ENCODE results near the gene GTPBP4.
"Not testable (repeated sequence)": the region's sequence is repeated elsewhere in the genome, so short reads cannot be mapped to it uniquely, and the experiment has no call there.

The GTPBP4 gene

DNA sequence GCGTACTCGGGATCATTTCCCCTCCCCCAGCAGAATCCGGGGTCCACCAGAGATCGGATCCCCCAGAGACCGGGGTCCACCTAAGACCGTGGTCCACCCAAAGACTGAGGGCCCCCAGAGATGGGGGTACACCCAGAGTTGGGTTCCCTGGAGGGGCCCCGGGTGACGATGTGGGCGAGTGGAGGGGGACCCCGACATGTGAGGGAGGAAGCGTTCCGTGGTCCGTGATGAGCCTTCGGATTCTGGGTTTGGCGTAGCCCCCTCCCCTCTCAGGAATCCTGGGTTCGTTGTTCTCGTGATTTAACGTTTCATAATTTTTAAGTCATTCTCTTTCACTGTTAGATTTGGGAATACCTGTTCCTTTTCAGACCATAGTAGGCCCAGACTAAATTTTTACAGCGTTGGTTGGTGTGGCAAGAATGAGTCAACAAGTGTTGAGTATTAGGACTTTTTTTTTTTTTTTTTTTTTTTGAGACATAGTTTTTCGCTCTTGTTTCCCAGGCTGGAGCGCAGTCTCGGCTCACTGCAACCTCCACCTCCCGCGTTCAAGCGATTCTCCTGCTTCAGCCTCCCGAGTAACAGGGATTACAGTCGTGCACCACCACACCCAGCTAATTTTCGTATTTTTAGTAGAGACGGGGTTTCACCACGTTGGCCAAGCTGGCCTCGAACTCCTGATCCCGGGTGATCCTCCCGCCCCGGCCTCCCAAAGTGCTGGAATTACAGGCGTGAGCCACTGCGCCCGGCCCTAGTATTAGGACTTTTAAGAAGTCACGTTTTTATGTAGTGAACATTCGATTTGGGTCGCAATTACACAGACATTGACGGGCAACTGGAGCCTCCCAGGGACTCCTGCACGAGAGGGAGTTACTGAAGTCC, 672 bp downstream of the GTPBP4 start:
- DNase-seq = no peak

GRCh38 chr10:990808-991207, 2.6 kb downstream of the GTPBP4 start:
- DNase-seq = no peak

GRCh38 chr10:992467-992866, 4.2 kb downstream of the GTPBP4 start:
- no peak for DNase-seq

- DNase-seq = no peak
Measured at GRCh38 chr10:992871-993270, 4.6 kb downstream of the GTPBP4 start.

DNA sequence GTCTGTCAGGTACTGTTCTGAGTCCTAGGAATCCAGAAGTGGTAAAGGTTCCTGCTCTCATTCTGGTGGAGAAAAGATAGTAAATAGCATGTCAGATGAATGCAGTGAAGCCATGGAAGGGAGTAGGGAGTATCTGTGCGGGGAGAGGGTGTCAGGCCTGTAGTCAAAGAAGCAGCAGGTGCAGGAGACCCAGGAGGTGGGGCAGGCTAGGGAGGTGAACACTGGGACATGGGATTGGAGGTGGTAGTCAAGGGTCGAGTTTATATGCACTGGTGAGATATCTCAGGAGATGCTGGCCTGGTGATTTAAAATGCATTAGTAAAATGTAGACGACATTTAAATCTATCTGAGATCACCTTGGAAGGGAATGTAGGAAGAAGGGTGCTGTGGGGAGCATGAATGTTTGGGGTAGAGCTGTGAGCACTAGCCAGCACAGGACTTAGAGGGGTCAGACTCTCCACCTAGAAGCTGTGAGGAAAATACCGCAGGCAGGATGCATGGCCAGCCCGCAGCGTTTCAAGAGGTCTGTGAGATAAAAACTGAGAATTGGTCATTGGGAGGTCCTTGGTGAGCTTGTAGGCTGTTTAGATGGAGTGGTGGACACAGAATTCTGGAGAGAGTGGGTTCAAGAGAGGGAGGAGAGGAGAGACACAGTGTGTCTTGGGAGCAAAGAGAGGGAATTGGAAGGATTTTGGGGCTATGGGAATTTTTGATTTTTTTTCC, 6.8 kb downstream of the GTPBP4 start:
- no peak for DNase-seq

- no peak for DNase-seq
Measured at GRCh38 chr10:995559-995926, 7.3 kb downstream of the GTPBP4 start.

GRCh38 chr10:996031-996430, 7.8 kb downstream of the GTPBP4 start:
- DNase-seq = no peak

DNA sequence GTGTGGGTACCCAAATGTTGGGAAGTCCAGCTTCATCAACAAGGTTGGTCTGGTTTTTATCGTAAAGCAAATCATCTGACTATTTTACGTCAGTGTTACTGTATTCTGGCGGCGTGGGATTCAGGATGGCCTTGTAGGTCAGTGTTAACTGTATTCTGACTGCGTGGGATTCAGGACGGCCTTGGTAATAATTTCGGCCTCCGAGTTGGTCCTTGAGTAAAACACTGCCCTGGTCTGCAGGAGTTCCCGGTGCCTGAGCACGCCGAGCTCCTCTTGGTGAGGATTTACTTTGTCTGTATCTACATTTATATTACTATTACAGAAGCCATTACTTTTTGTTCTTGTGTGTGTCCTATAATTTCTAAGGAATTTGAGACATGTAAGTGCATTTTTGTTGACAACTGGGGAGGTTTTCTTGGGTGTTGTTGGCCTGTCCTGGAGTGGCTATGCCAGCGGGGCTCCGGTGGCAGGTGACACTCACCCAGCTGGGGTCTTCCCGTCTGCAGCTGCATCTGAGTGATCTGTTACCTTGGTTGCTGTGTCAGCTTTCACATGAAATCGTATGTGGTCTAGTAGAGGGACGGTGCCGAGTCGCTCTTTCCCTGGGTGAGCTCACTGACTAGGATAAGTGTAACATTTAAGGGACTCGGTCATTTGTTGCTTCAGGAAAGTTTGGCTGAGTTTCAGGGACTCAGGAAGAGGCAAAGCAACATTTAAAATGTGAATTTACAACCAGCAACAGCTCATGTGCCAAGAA, 9.2 kb downstream of the GTPBP4 start:
- DNase-seq = no peak

GRCh38 chr10:1002425-1003006, 14.3 kb downstream of the GTPBP4 start:
- DNase-seq = no peak

- no peak for DNase-seq
Measured at GRCh38 chr10:1003884-1004670, 15.8 kb downstream of the GTPBP4 start.

- DNase-seq = no peak
Measured at GRCh38 chr10:1006573-1006972, 18.3 kb downstream of the GTPBP4 start.

GRCh38 chr10:1007583-1007982, 19.3 kb downstream of the GTPBP4 start:
- no peak for DNase-seq

DNA sequence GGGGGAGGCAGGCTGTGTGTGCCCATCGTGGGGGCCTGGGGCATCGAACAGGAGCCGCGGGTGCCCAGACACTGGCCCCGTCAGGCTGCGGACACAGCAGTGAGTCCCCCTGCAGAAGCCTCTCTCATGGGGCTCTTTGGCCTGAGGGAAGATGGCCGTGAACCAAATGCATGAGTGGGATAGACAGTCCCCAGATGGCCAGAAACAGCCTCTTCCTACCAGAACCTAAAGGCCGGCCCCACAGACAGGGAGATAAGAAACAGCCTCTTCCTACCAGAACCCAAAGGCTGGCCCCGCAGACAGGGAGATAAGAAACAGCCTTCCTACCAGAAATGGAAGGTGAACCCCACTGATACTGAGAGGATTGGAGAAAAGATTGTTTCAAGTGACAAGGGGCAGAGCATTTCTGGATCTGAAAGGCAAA, 20.8 kb downstream of the GTPBP4 start:
- no peak for DNase-seq

GRCh38 chr10:1009947-1010346, 21.7 kb downstream of the GTPBP4 start:
- not testable (repeated sequence) for DNase-seq

DNA sequence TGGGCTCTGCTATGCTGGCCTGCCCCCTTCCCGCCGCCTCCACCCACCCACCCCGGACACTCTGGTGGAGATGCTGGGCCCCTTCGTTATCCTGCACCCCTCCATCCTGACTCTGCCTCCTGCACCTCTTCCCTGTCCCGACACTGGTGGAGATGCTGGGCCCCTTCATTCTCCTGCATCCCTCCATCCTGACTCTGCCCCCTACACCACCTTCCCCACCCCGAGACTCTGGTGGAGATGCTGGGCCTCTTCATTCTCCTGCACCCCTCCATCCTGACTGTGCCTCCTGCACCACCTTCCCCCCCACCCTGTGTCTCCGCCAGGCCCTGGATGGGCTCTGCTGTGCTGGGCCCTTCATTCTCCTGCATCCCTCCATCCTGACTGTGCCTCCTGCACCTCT, 22.5 kb downstream of the GTPBP4 start:
- no peak for DNase-seq

GRCh38 chr10:1011696-1012095, 23.5 kb downstream of the GTPBP4 start:
- no peak for DNase-seq

GRCh38 chr10:1015688-1016087, 27.5 kb downstream of the GTPBP4 start:
- no peak for DNase-seq

- no peak for DNase-seq
Measured at GRCh38 chr10:1019362-1019761, 31.1 kb downstream of the GTPBP4 start.

DNA sequence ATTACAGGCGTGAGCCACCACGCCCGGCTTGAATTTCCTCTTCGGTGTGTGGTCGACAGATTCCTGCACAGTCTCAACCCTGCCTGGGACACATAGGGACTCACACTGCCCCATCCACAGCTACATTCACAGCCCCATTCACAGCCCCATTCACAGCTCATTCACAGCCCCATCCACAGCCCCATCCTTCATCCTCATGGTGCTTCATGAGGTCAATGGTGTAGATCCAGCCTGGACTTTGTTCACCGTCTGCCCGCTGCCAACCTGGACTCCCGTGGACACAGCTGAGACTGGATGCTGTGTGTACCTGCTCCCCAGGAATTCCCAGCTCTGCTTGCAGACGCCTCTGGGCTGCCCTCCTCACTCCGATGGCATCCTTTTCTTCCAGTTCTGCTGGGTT, 32.2 kb downstream of the GTPBP4 start:
- DNase-seq = no peak

- no peak for DNase-seq
Measured at GRCh38 chr10:1020958-1021357, 32.7 kb downstream of the GTPBP4 start.

DNA sequence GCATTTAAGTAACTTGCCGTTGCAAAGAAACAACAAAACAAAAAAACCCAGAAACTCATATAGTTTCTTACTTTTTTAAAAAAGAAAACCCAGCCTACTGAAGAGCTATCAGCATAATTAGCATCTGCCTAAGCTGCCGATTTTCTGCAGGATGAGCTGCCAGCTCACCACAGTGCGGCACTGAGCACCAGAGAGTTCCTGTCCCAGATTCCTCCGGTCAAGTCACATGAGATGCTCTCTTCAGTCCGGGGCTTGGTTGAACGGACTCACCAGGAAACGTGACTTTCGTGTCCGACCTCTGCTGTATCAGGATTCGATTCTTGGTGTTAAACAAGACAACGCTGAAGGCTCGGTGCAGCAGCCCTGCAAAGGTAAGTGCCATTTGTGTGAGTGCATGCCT, 34.2 kb downstream of the GTPBP4 start:
- DNase-seq = peak in 31 of 58 donors; percentile 7 to 60 (median 26)

Measured in anterior cingulate cortex (tissue), 58 donors.